Posterior vena cava (tissue), 2 donors: ENCODE results near the gene MACF1. TPM values are rescaled to one million over a fixed set of nuclear protein-coding genes. Genes with fewer than 3 reads are reported as not detected.

Source experiments
- DNase-seq: peaks from one replicate; pipeline ENCODE4 v3.0.0-alpha.2; 2020; ENCODE audit warnings: low spot score
- intact Hi-C, 2 donors: fragments of 100-400 bp; cut with DNase I; formaldehyde crosslinking; loops; one replicate each; pipeline versions ENCODE4 v1.14.1 to v1.14.2; 2022 to 2023
- total RNA-seq, 2 donors: library from RNA; stranded (reverse); fragmentation: NEBNext Ultra II Directional; extraction: Animal tissue kit (Norgen Biotek cat#: 25700); gene quantifications; one replicate each; pipeline ENCODE4 v1.2.1, GENCODE V29; 2021
- donor health status: DM: yes; HTN: yes; CAD: no.
- donor health status: DM: yes; HTN: yes; CAD: no.

Gene MACF1
- total RNA-seq, 2 donors from 2014 or later: 596 to 609 TPM

- no peak for DNase-seq
- intact Hi-C loops: no loop called here
Observed at GRCh38 chr1:39238476-39238875, 34.0 kb downstream of the MACF1 start.

GRCh38 chr1:39239968-39240367 is 35.5 kb downstream of the MACF1 start:
- DNase-seq: no peak
- intact Hi-C loops: no loop called here

- no peak for DNase-seq
- intact Hi-C loops: no loop called here
Observed at GRCh38 chr1:39243302-39243701, 38.8 kb downstream of the MACF1 start.

GRCh38 chr1:39250460-39251240 is 46.2 kb downstream of the MACF1 start:
- DNase-seq: no peak
- intact Hi-C loops: no loop called here

- intact Hi-C loops: loop anchor here in 1 of 2 donors (5.0 kb wide), 2 partner anchors 48 to 153 kb away; no protein-coding TSS in a partner anchor
- no peak for DNase-seq
Observed at GRCh38 chr1:39255222-39255621, 50.7 kb downstream of the MACF1 start.

- DNase-seq: no peak
- intact Hi-C loops: loop anchor here in 1 of 2 donors (5.0 kb wide), 2 partner anchors 51 to 156 kb away; no protein-coding TSS in a partner anchor
Observed at GRCh38 chr1:39258146-39258924, 53.8 kb downstream of the MACF1 start.

GRCh38 chr1:39258925-39259244 is 54.4 kb downstream of the MACF1 start:
- intact Hi-C loops: loop anchor here in 1 of 2 donors (5.0 kb wide), 2 partner anchors 52 to 157 kb away; no protein-coding TSS in a partner anchor

GRCh38 chr1:39261712-39262221 is 57.3 kb downstream of the MACF1 start:
- no peak for DNase-seq
- intact Hi-C loops: no loop called here

More at GRCh38 chr1:39258925-39259244, 54.4 kb downstream of the MACF1 start:
- DNase-seq: no peak

- intact Hi-C loops: no loop called here
- DNase-seq: no peak
Observed at GRCh38 chr1:39262802-39263201, 58.3 kb downstream of the MACF1 start.

- no peak for DNase-seq
- intact Hi-C loops: no loop called here
Observed at GRCh38 chr1:39266269-39266668, 61.8 kb downstream of the MACF1 start.

GRCh38 chr1:39266792-39267191 is 62.3 kb downstream of the MACF1 start:
- DNase-seq: no peak
- intact Hi-C loops: no loop called here

GRCh38 chr1:39268112-39268581 is 63.7 kb downstream of the MACF1 start:
- DNase-seq: no peak
- intact Hi-C loops: no loop called here

GRCh38 chr1:39268906-39269305 is 64.4 kb downstream of the MACF1 start:
- intact Hi-C loops: no loop called here
- no peak for DNase-seq

- intact Hi-C loops: no loop called here
- DNase-seq: no peak
Observed at GRCh38 chr1:39269349-39269748, 64.9 kb downstream of the MACF1 start.

- no peak for DNase-seq
- intact Hi-C loops: no loop called here
Observed at GRCh38 chr1:39269791-39270342, 65.4 kb downstream of the MACF1 start.

- no peak for DNase-seq
- intact Hi-C loops: no loop called here
Observed at GRCh38 chr1:39270368-39270767, 65.9 kb downstream of the MACF1 start.

GRCh38 chr1:39272027-39272797 is 67.7 kb downstream of the MACF1 start:
- DNase-seq: no peak
- intact Hi-C loops: no loop called here

GRCh38 chr1:39272798-39273469 is 68.4 kb downstream of the MACF1 start:
- intact Hi-C loops: no loop called here
- DNase-seq: no peak
